GM18526 (cell line): ENCODE data around the gene OSTF1.

ENCODE experiments used
- POLR2A ChIP-seq: IDR thresholded peaks from 3 replicates; pipeline ENCODE4 v1.6.1; 2011; ENCODE audit not compliant: insufficient read length; ENCODE audit errors: extremely low read depth

Gene OSTF1

DNA sequence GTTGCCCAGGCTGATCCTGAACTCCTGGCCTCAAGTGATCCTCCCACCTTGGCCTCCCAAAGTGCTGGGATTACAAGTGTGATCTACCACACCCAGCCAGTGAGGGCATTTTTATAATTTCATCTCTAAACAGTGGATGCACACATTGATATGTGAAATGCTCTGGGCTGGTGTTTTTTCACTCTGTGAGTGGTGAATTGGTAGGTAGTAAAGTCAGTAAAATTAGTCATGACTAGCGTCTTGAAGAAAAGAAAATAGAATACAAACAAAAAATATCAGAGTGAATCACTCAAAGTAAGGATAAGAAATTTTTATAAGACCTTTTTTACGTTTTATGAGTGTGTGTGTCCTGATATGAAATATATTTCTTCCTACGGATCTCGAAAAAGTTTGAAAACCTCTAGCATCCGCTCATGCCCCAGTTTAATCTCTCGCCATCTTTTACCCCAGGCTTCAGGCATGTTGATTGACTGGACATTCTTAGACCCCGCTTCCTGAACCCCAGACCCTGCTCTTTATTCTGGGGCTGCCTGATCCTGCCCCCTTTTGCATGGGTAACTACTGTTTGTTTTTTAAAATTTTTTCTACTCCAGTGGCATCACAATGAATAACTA lies 14.0 kb downstream of the OSTF1 start:
- TF ChIP-seq POLR2A = no peak

DNA sequence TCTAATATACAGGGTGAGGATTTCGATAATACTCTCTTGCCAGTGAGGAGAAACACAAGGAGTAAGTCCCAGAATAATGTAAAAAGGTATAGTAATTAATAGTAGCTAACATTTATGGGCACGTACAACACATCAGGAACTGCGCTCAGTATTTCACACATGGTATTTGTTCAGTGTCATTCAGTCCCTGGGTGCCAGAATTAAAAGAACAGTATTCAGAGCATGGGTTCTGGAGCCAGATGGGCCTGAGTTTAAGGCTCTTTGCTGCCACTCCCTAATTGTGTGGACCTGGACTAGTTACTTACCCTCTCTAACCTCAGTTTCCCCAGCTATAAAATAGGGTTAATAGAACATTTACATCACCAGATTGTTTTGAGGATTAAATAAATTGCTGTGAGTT lies 16.3 kb downstream of the OSTF1 start:
- TF ChIP-seq POLR2A = no peak

DNA sequence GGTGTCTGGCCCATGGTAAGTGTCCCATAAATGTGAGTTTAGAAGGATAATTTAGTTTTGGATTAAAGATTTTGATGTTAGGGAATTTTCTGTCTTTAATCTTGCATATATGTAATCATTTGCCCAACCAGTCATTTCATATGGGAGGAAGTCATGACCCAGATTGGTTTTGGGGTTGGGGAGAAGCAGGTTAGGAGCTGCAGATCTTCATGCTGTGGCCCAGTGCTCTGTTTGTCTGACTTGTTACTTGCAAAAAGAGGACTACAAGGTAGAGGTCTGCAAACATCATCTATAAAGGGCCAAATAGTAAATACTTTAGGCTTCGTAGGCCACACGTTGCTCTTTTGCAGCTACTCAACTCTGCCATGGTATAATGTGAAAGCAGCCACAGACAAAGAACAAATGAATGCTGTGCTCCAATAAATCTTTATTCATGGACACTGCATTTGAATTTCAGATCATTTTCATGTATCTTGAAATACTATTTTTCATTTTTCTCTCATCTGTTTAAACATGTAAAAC lies 16.8 kb downstream of the OSTF1 start:
- TF ChIP-seq POLR2A = no peak

DNA sequence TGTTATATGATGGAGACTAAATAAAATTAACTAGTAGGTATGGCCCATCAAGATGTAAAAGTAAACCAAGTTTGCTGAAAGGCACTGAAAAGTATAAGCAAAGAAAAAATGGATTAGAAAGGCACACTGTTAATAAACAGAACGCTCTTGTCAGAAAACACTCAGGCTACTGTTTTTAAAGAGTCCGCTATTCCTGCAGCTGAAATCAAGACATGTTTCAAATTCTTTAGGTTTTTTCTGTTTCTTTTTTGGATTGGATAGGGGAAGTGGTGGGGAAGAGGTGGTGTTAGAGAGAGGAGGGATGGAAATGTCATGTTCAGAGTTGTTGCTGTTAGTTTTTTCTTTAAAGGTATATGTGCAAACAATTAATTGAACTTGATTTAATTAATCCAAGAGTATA lies 17.5 kb downstream of the OSTF1 start:
- TF ChIP-seq POLR2A = no peak

DNA sequence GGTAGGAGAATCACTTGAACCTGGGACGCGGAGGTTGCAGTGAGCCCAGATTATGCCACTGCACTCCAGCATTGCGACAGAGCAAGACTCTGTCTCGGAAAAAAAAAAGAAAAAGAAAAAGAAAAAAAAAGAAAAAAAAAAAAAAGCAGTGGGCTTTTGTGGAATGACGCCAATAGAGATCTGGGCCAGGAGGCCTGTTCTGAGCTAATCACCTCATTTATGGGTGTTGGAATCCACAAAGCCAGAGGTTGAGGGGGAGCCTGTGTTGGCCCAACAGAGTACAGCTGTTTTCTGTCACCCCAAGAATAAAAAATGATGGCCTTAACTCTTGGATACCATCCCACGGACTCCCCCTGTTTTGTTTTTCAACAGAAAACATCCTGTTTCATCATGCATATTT lies 18.5 kb downstream of the OSTF1 start:
- no peak for TF ChIP-seq POLR2A

DNA sequence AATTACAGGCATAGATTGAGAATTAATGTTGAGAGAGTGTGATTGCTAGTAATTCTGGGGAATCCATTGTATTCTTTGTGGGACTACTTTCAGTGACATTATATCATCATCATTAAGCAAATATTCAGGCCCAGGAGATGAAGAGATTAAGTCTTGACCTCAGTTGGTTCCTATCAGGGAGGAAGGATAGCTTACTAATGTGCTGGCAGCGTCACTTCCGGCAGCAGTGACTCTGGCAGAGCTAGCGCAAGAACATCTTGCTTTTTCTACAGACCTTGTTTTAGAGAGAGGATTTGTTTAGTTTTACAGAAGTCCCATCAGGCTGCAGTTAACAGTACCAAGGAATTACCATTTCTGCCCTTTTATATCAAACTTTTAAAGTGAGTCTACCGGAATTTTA lies 20.3 kb downstream of the OSTF1 start:
- no peak for TF ChIP-seq POLR2A

DNA sequence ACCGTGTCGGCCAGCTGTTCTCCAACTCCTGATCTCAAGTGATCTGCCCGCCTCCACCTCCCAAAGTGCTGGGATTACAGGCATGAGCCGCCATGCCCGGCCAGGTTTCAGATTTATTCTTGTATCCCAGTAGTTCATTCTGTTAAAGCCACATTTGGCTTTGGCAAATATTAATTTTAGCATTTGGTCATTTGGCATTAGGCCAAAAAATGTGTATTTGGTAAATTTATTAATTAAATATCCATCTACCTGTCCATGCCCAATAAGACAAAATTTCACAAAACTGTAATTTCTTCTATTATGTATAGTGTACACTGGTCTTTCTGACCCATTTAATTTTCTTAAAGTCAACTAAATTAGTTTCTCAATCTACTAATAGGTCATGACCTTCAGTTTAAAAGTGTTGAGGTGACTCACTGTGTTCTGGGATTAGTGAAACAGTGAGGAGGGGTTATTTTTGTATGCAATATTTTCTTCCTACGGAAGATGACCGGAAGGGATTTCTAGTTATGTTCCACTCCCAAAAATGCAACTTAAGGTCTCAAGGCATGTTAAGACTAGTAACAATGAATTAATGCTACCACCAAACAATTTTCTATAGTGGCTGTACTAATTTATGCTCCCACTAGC lies 21.0 kb downstream of the OSTF1 start:
- no peak for TF ChIP-seq POLR2A

DNA sequence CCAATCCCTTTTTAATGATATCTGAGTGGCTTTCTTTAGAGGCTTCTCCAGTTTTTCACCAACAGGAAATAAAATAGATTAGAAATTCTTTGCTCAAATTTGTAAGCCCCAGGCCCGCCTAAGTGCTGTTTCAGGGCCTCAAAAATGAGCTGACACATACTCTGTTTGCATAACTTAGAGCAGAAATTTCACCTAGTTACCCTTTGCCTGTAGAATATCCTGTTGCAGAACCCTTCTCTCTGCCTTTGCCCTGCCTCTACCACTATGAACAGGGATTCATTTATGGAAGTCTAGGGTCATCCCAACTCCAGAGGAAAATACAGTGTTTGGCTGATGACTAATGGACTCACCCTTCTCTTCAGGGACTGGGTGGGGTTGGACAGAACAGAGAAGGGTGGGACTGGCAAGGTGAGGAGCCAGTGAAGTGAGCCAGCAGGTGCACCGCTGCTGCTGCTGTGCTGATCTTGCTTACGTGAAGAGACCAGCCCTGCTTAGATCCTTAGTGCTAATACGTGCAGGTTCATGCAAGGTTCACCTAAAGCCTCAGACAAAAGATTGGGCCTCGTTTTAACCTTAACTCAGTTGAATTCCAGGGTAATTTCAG lies 22.8 kb downstream of the OSTF1 start:
- no peak for TF ChIP-seq POLR2A

DNA sequence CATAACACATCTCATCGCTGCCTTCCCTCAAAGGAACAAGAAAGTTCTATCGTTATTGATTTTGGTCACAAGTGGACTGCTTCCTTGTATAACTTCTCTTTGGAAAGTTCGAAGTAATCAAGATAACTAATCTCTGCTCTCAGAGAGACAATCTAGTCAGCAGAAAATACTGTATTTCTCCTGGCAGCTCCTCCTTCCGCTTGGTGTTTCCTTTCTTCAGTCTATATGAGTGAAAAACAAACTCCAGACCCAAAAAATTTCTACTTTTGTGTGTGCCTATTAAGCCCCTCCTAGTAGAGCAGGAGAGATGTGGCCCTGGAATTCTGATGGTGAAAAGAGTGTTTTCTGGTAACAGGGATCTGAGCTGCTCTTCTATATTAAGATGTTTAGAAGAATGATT lies 24.5 kb downstream of the OSTF1 start:
- TF ChIP-seq POLR2A = no peak

DNA sequence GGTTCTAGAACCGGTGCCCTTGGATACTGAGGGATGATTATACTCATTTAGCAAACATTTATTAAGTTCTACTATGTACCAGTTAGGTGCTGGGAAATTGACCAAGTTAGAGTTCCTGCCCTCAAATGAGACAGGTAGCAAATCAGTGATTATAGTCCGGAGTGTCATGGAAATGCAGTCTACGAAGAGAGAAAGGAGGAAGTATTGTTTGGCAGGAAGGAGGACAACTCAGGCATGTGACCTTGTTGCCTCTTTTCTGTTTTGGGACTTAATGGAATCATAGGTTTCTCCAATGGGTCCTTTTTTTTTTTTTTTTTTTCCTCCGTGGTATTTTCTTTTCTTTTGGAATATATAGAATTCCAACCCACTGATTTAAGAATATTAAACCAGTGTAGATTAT lies 28.0 kb downstream of the OSTF1 start:
- no peak for TF ChIP-seq POLR2A

DNA sequence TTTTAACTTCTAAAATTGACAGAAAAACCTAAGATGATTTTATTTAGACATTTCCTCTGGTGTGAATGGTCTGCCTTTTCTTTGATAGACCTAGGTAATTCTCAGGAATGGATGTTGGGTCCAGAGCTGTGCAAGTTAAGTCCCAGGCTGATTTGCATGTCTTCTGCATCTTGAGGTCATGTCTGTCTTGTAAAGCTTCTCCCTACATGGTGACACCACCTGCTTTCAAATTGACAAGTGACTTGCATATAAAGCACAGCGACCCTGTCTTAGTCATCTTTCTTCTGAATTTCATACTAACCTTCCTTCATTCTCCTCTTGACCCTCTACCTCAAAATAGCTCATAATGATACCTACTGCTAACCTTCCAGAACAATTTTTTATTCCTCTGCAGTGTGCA lies 29.2 kb downstream of the OSTF1 start:
- TF ChIP-seq POLR2A = no peak

DNA sequence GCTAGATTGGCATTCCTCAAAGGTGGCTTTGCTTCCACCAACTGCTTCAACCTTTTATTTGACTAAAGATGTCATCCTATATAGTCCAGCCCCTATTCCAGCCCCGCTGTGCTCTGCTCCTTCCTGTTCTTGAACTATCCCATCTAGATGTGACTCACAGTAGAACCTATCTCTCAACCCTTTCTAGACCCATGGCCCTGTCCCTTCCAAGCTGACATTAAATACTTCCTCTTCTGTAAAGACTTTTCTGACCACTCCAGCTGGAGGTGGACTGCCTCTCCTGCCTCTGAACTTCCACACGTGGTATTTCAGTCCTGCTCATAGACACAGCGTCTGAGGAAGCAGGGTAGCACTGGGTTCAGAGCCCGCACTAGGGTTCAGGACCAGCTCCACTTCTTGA lies 32.4 kb downstream of the OSTF1 start:
- no peak for TF ChIP-seq POLR2A

DNA sequence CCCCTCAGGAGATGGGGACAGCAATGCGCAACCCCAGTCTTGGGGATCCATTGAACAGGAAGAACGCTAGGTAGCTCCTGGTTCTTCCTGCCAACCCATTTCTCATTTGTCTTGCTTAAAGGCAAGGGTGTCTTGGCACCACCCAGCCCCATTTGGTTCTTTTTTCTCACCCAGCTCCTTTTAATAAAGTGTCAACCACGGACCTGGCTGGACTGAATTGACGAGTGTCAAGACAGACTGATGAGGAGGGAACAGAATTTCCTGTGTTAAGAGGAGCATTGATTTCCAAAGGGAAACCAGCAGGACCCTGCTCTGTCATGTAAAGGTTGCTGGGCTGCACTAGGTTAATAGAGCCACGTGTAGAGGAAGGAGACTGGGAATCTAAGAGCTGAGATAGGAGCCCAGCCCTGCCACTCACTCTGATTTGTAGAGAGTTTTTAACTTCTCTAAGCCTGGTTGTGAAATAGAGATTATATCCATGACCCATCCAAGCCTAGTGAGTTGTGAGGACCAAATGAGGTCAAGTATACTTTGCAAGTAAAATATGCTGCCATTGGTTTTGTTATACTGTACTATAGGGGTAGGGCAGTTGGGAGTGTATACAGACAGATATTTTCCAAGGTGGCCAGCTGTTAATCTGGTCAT lies 33.7 kb downstream of the OSTF1 start:
- no peak for TF ChIP-seq POLR2A

DNA sequence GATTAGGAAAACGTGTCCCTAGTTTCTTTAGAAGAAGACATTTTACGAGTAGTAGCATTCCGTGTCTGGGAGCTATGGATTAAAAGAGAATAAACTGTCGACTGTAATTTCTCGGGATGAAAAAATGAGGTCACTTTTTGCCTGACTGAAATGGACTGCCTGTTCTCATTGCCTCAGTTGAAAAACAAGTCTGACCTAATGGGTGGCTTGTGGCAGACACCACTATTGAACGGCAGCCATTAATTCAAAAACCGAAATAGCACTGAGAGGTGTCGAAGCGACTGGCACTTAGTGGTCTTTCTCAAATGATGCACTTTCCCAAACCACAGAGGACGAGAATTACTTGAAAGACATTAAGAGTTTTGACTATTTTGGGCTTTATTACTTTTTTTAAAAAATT lies 35.4 kb downstream of the OSTF1 start:
- no peak for TF ChIP-seq POLR2A

DNA sequence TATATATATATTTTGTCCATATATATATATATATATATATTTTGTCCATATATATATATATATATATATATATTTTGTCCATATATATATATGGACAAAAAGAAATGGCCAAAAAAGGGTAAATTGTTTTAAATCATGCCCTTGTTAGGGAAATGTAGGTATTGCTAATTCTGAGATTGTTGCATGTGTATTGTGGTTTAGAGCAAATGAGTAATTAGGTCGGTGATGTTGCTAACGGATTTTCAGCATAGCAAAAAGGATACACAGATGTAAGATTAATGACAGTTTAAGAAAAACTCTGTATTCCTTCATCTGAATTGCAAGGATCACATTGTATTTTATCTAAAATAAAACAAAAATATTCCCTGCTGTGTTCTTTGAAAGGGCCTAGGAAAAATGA lies 40.2 kb downstream of the OSTF1 start:
- no peak for TF ChIP-seq POLR2A

DNA sequence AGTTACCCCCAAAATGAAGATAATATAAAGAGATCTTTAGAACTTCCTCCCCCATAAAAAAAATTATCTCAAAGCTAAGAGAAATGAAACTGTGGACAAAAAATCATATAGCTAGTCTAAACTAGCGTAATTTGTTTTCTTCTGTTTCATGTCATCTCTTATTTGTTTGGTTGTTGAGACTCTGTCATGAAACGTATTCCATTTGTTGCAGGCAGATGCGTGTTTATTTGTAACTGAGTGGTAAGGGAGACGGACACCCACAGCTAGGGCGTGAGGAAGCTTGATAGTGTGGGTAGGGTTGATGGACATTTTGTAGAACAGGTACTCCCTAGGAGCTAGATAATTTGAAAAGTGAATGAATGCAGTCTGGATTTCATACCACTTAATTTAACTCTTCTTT lies 41.9 kb downstream of the OSTF1 start:
- no peak for TF ChIP-seq POLR2A
